Heart left ventricle (tissue), 16 donors: ENCODE data around the gene ITGBL1. TPM values are rescaled to one million over a fixed set of nuclear protein-coding genes. Genes with fewer than 3 reads are reported as not detected.

Experiments used
- ATAC-seq, 4 donors: fragments of 200-7000 bp; cut with Tn5 transposase; one replicate each; pipeline ENCODE4 v1.9.1; 2020 to 2022; ENCODE audit warnings: moderate library complexity in 4 of 4, mild to moderate bottlenecking in 3 of 4, moderate number of reproducible peaks in 1 of 4
- DNase-seq, 5 donors: peaks; one replicate each; pipeline ENCODE4 v3.0.0-alpha.2; 2020
- H3K27ac ChIP-seq, 12 donors: fragments of 200-600 bp; sonication (generic) in 4 of 12; one replicate each; pipeline versions ENCODE4 v1.5.0 to v1.8.0; 2016 to 2022; ENCODE audit warnings: mild to moderate bottlenecking in 2 of 12
- H3K27me3 ChIP-seq, 9 donors: fragments of 200-600 bp; sonication (generic) in 2 of 9; one replicate each; pipeline versions ENCODE4 v1.5.1 to v1.8.0; 2016 to 2022; ENCODE audit warnings: mild to moderate bottlenecking in 3 of 9
- H3K36me3 ChIP-seq, 9 donors: fragments of 200-600 bp; sonication (generic) in 2 of 9; one replicate each; pipeline versions ENCODE4 v1.5.0 to v1.8.0; 2018 to 2022; ENCODE audit warnings: mild to moderate bottlenecking in 2 of 9
- H3K4me1 ChIP-seq, 12 donors: fragments of 200-600 bp; sonication (generic) in 4 of 12; one replicate each; pipeline versions ENCODE4 v1.5.0 to v1.8.0; 2016 to 2022; ENCODE audit warnings: mild to moderate bottlenecking in 3 of 12
- H3K4me3 ChIP-seq, 12 donors: fragments of 200-600 bp; sonication (generic) in 4 of 12; one replicate each; pipeline versions ENCODE4 v1.5.0 to v1.8.0; 2017 to 2022; ENCODE audit warnings: mild to moderate bottlenecking in 9 of 12, moderate library complexity in 4 of 12
- H3K9me3 ChIP-seq, 12 donors: fragments of 200-600 bp; sonication (generic) in 4 of 12; one replicate each; pipeline versions ENCODE4 v1.5.0 to v1.8.0; 2016 to 2022; ENCODE audit warnings: mild to moderate bottlenecking in 1 of 12
- CTCF ChIP-seq, 12 donors: fragments of 200-600 bp; sonication (generic) in 4 of 12; IDR thresholded peaks; one replicate each; pipeline versions ENCODE4 v1.5.0 to v1.8.0; 2018 to 2022; ENCODE audit warnings: antibody characterized with exemption in 12 of 12, mild to moderate bottlenecking in 5 of 12
- POLR2A ChIP-seq, 2 donors: fragments of 450-650 bp; IDR thresholded peaks; one replicate each; pipeline ENCODE4 v1.6.1; 2017; ENCODE audit warnings: antibody characterized with exemption in 2 of 2, mild to moderate bottlenecking in 2 of 2, moderate library complexity in 2 of 2
- WGBS, 4 donors: extraction: QIAGEN DNeasy Blood & Tissue Kit in 2 of 4; methylation state at CpG; one replicate each; pipeline versions ENCODE4 v1.1.5 to v1.1.7; 2013 to 2018; 5-methylcytosine and 5-hydroxymethylcytosine counted together
- intact Hi-C, 10 donors: fragments of 100-400 bp; cut with DNase I; formaldehyde crosslinking; loops; one replicate each; pipeline versions ENCODE4 v1.11.1 to v1.14.2; 2022
- polyA plus RNA-seq, 2 donors: library from polyadenylated mRNA; stranded (reverse); fragments of 200-250 nt; gene quantifications; one replicate each; pipeline ENCODE4 v1.2.3, GENCODE V29; 2013
- total RNA-seq, 9 donors: library from RNA; depleted of rRNA in 2 of 9; stranded (reverse); fragments of >200 nt in 2 of 9; fragmentation: NEBNext Ultra II Directional in 3 of 9; extraction: Animal tissue kit (Norgen Biotek cat#: 25700) in 3 of 9; gene quantifications; one replicate each; pipeline versions ENCODE4 v1.1.0 to v1.2.4, GENCODE V29; 2016 to 2023
- donor health status: ischemic (EF 13 %, LVEDD 7.1; RV severe dilation, severe dysfunction).
- donor health status: healthy with polysubstance abuse.
- donor health status: DM: no; HTN: yes; CAD: no.
- donor health status: DM: no; HTN: no; CAD: no.
- donor health status: ischemic (EF 25% LVEDD 6.9; RV normal size, moderate dysfunction).
- donor health status: ischemic (EF 25% LVEDD 5.7; RV mildly dilated, moderate dysfunction).
- donor health status: healthy.
- donor health status: DM: yes; HTN: yes; CAD: no.
- donor health status: ischemic (EF 35%, LVEDD 5.7; RV mildly dilated, moderate dysfunction).
- donor health status: nonischemic (EF 11% LVEDD 7.7; RV severe dilation, severe dysfunction).
- donor health status: DM: yes; HTN: yes; CAD: no.
- donor health status: PGD.
- donor health status: ischemic (EF 29% LVEDD 5.4; RV normal size, mild dysfunction).
- donor health status: nonischemic (EF 23%, LVEDD 6.1; RV moderate dilation, normal function).

Gene ITGBL1
- total and polyA plus RNA-seq, 11 donors = 0.15 to 5.9 (median 2.5) TPM

GRCh38 chr13:101408992-101409656 is 43.4 kb upstream of the ITGBL1 start:
- no peak for DNase-seq
- Histone ChIP-seq H3K27me3 (no peaks in the 10 kb centered on the region), H3K4me1 (peaks cover 0 to 13% (median 0%) of the 10 kb centered on the region in 12 donors), H3K4me3 (no peak overlapping the region), H3K27ac (peak overlapping the region in 3 of 12 donors; percentile 17 to 40 (median 19)), H3K36me3 (no peaks in the 10 kb centered on the region), H3K9me3 (no peaks in the 10 kb centered on the region)
- WGBS, 4 donors = 40 to 68% (median 46%) methylated on average over 6 of the region's 6 CpGs
- intact Hi-C loops = no loop called here
- peak in 3 of 4 donors; percentile 75 to 76 (median 76) for ATAC-seq
- TF ChIP-seq POLR2A (IDR thresholded peaks at IDR 0.05) = no peak
- no peak for TF ChIP-seq CTCF (IDR thresholded peaks at IDR 0.05)

- no peak for DNase-seq
- Histone ChIP-seq H3K36me3 (no peaks in the 10 kb centered on the region), H3K4me3 (no peak overlapping the region), H3K9me3 (no peaks in the 10 kb centered on the region), H3K27ac (no peak overlapping the region), H3K27me3 (peaks cover 0 to 20% (median 5%) of the 10 kb centered on the region in 9 donors), H3K4me1 (peaks cover 0 to 26% (median 0%) of the 10 kb centered on the region in 12 donors)
- 75 to 82% (median 77%) methylated on average over 1 of the region's 1 CpG for WGBS, 4 donors
- intact Hi-C loops = no loop called here
- no peak for ATAC-seq
- no peak for TF ChIP-seq CTCF (IDR thresholded peaks at IDR 0.05)
- no peak for TF ChIP-seq POLR2A (IDR thresholded peaks at IDR 0.05)
Observed at GRCh38 chr13:101412076-101412475, 40.4 kb upstream of the ITGBL1 start.

- DNase-seq = peak in 3 of 5 donors; percentile 8 to 61 (median 22)
- H3K9me3 ChIP-seq = no peaks in the 10 kb centered on the region
- peak in 3 of 4 donors; percentile 56 to 64 (median 63) for ATAC-seq
- peak overlapping the region; percentile 43 to 86 (median 64) for H3K4me3 ChIP-seq
- peaks cover 0 to 29% (median 5%) of the 10 kb centered on the region in 9 donors for H3K27me3 ChIP-seq
- intact Hi-C loops = loop anchor here in 1 of 10 donors (5.0 kb wide), 1 partner anchor 72 kb away; no protein-coding TSS in a partner anchor
- no peaks in the 10 kb centered on the region for H3K36me3 ChIP-seq
- peak overlapping the region in 10 of 12 donors; percentile 27 to 88 (median 74) for H3K27ac ChIP-seq
- H3K4me1 ChIP-seq = peaks cover 0 to 21% (median 0%) of the 10 kb centered on the region in 12 donors
- WGBS, 4 donors = 11 to 20% (median 13%) methylated on average over 18 to 43 of the region's 43 CpGs
- TF ChIP-seq POLR2A (IDR thresholded peaks at IDR 0.05) (no peak), CTCF (IDR thresholded peaks at IDR 0.05) (no peak)
Observed at GRCh38 chr13:101415358-101416174, 36.9 kb upstream of the ITGBL1 start.
